Stimulated activated CD4-positive, alpha-beta T cell treated with anti-CD3 and anti-CD28 coated beads, Interleukin-1b, Interleukin-23, amount 100 ng/mL, for 1 hour (primary cell): ENCODE results near the gene ERP29.
A peak's percentile ranks its signal among the peaks of the same experiment; 100 is the strongest.
"Not testable (repeated sequence)": the region's sequence is repeated elsewhere in the genome, so short reads cannot be mapped to it uniquely, and the experiment has no call there.

Source experiments
- DNase-seq, 2 donors: peaks; one replicate each; pipeline ENCODE4 v3.0.0-alpha.2; 2020; ENCODE audit warnings: low read depth in 2 of 2

The ERP29 gene

DNA sequence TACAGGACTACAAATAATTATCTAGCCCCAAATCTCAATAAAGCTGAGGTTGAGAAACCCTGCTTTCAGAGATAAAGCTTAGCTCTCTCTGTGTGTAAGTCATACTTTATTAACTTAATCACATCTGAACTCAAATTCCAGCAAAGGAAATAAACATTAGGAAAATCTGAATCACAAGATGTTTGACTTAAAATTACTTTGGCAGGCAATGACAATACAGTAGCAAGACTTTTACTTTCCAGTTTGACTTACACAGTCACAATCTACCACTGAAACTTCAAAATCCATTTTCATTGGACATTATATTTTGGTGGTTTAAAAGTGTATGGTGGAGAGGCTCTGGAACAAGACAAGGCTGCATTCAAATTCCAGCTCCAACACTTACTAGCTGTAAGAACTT is 11.7 kb upstream of the ERP29 start:
- no peak for DNase-seq

DNA sequence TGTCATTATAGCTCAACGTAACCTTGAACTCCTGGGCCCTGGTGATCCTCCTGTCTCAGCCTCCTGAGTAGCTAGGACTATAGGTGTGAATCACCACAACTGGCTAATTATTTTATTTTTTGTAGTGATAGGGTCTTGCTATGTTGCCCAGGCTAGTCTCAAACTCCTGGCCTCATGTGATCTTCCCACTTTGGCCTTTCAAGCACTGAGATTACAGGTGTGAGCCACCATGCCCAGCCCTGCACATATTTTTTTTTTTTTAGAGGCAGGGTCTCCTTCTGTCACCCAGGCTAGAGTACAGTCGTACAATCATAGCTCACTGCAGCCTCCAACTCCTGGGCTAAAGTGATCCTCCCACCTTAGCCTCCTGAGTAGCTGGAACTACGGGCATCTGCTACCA is 9.2 kb upstream of the ERP29 start:
- DNase-seq: no peak

DNA sequence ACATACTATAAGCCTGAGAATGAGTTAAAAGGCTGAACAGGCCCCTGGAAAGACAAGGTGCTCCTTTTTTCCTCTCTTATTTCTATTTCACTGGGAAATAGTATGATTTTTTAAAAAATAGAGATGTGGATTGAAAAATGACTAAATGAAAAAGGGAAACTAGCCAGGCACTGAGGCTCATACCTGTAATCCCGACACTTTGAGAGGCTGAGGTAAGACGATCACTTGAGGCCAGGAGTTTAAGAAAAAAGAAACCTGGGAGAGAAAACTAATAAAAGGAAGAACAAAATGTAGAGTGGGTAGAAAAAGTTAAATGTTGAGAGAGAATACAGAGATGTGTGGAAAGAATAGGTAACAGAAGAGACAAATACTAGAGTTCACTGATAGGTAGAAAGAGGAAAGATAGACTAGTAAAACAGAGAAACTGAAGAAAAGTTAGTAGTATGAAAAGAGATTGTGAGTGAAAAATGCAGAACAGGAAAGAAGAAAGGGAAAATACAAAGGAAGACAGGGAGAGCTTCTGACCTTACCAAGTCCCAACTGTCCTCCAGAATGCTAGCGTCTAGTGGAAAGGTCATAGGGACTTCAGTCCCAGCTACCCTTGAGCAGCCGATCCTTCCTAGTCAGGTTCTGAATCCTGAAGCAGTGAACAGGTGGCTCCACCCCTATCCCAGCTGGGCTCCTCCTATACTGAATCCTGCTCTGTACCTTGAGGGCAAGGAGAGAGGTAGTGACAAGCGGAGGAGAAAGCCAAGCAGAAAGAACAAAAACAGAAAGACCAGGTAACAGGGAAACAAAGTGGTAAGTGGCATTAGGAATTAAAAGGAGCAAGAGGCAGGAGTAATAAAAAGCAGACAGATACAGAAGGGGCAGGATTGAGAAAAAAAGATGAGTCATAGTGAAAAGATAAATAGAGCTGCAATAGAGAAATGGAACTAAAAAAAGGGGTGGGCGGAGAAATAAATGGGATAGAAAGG is 7.5 kb upstream of the ERP29 start:
- no peak for DNase-seq

DNA sequence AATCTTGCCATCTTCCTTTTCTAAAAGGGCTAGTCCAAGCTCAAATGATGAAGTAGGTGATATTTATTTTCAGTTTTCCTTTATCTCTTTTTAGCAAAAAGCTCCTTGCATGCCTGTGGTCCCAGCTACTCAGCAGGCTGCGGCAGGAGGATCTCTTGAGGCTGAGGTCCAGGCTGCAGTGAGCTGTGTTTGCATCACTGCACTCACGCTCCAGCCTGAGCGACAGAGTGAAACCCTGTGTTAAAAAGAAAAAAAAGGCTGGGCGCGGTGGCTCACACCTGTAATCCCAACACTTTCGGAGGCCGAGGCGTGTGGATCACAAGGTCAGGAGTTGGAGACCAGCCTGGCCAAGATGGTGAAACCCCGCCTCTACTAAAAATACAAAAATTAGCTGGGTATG is 5.3 kb upstream of the ERP29 start:
- no peak for DNase-seq

DNA sequence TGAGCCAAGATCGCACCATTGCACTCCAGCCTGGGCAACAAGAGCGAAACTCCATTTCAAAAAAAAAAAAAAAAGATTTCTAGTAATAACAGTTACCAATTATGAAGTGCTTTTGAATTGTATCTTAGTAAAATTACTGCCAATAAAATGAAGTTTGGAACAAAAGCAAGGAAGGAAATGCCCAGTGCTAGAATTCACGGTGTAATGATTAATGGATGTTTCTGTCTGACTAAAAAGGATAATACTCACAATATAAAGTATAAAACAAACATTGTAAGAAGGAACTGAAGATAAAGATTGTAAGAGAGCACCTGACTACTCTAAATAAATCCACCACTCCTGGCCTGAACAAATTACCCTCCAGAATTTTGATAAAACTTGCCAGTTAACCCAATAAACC is 4.3 kb upstream of the ERP29 start:
- DNase-seq: no peak

DNA sequence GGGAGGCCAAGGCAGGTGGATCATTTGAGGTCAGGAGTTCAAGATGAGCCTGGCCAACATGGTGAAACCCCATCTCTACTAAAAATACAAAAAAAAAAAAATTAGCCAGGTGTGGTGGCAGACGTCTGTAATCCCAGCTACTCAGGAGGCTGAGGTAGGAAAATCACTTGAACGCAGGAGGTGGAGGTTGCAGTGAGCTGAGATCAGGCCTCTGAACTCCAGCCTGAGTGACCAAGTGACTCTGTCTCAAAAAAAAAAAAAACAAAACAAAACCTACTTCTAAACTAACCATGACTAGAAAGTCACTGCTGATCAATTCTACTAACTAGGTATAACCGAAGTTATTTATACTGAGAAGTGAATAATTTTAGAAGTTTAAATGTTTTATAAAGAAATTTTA is 3.6 kb upstream of the ERP29 start:
- DNase-seq: not testable (repeated sequence)

DNA sequence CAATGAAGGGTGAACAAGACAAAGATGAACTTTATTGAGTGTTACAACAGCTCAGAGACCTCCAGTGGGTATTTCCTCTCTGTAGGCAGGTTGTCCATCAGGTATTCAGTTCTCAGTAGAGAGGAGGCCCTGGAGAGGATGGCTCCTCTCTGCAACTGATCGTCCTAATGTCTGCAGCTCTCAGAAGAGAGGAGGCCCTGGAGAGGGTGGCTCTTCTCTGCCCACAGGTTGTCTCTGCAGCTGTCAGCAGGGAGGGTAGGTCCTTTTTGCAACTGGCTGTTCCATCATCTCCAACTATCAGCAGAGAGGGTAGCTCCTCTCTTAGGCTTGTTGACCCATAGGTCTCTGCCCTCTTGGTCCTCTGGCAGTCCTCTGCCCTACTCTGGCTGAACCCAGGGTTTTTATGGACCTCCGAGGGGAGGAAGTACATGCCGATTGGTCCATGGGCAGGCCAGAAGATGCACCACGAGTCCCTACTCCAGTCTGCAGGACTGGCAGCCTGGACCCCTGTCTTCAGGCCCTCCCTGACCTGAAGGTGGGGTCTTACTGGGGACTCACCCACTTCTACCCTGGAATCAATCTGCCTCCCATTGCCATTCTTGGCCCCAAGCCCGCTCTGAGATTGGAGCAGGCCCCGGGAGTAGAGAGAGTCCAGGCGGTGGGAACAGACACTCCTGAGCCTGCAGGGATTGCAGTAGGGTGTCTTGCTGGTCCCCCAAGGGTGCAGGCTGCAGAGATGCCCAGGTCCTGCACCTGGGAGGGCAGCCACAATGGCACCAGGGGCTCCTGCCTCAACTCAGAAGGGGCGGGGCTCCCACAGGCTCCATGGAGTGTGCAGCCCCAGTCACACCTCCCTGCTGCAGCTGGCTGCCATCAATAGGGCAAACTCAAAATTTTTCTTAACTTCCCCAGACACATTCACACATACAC is 2.5 kb upstream of the ERP29 start:
- no peak for DNase-seq

DNA sequence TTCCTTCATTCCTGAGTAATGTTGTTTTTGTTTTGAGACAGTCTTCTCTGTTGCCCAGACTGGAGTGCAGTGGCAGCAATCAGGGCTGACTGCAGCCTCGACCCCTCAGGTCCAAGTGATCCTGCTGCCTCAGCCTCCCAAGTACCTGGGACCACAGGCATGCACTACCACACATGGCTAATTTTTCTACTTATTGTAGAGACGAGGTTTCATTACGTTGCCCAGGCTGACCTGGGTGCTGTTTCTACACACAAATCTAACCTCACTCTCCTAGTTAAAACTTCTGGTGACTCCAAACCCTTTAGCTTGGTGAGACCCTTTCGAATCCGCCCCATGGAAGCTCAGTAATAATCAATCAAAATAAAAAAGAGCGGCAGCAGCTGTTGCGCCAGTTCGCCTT is 1.5 kb upstream of the ERP29 start:
- no peak for DNase-seq

DNA sequence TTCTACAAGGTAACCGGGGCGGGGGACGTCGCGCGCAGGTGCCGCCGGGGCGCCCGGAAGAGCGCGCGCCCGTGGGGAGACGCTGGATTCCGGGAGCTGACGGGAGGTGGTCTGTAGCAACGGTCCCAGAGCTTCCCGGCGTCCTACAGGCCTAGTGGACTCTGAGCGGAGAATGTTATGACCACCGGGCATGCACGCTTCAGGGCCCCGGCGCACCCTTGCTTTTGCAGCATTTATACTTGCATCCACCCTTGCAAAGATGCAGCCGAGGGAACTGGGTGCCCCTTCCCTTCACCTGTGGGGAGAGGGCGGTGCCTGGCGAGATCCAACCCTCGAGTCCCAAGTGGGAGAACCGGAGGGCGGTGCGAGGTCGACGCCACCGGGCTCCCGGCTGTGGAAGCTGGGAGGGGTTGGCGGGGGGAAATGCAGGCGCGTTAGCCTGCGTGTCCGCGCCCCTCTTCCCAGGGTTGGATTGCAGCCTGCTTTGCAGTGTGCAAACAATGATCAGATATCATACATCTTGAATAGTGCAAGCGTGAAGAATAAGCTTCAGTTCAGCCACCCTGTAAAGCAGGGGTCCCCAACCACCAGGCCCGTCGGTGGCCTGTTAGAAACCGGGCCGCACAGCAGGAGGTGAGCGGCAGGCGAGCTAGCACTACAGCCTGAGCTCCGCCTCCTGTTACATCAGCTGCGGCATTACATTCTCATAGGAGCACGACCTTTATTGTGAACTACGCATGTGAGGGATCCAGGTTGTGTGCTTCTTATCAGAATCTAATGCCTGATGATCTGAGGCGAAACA is 576 bp downstream of the ERP29 start:
- peak; percentile 25 to 27 for DNase-seq

DNA sequence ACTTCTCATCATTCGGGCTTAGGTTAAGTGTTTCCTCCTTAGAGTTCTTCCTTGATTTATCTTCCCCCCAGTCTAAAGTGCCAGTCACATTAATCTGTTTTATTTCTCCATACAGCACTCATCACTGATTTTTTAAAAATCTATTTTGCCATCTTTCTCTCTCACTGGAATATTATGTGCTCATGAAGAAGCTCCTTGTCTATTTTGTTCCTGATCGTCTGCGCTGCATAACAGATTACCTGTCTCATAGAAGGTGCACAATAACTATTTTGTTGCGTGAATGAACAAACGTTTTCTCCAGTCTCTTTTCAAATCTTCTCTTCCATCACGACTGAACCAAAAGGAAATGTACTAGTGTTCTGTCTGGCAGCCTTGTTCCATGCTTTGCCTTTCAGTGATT is 2.7 kb downstream of the ERP29 start:
- DNase-seq: no peak

DNA sequence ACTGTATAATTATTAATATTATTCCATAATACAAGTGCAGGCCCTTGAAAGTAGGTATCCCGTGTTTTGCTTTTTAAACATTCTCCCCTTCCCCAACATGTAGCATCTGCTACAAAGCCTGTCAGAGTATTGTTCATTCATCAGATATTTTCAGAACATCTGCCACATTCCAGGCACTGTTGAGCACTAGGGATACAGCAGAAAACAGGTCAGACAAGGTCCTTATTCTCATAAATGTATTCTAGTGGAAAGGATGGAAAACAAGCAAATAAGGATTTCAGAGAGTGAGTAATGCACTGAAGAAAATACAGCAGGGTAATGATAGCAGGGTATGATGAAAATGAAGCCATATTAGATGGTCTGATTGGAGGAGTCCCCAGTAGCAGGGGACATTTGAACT is 3.8 kb downstream of the ERP29 start:
- DNase-seq: no peak

DNA sequence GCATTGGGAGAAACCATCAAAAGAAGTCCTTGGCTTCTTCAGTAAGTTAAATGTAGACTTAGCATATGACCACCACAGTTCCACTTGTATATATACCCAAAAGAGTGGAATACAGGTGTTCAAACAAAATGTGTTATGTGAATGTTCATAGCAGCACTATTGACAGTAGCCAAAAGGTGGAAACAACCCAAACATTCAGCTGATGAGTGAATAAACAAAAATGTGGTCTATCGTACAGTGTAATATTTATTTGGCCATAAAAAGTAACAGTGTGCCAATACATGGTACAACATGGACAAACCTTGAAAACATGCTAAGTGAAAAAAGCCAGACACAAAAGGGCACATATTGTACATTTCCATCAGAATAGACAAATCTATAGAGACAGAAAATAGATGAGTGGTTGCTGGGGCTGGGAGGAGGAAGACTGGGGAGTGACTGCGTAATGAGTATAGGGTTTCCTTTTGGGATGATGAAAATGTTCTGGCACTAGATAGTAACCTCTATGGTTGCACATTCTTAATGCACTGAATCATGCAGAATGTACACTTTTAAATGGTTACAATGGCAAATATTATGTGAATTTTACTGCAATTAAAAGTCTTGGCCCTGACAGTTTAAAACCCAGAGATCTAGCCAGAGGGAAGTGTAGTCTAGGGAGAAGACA is 5.5 kb downstream of the ERP29 start:
- no peak for DNase-seq

DNA sequence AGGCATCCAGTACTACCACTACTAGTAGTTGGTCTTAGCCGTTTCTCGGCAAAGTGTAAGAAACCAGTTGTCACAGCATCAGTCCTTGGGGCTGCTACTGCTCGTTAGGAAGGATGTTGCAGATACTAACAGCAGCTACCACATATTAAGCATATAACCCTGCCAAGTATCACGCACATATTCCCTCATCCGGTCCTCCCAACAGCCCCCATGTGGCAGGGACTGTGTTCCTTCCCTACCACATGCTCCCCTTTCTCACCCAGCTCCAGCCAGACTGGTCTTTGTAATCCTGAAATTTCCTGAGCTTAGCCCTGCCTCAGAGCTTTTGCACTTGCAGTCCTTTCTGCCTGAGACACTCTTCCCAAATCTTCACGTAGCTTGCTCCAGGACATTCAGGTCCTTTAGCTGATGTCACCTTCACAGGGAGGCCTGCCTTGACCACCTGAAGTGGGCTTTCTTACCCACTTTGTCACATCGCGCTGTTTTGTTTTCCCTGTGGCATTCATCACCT is 7.8 kb downstream of the ERP29 start:
- no peak for DNase-seq

DNA sequence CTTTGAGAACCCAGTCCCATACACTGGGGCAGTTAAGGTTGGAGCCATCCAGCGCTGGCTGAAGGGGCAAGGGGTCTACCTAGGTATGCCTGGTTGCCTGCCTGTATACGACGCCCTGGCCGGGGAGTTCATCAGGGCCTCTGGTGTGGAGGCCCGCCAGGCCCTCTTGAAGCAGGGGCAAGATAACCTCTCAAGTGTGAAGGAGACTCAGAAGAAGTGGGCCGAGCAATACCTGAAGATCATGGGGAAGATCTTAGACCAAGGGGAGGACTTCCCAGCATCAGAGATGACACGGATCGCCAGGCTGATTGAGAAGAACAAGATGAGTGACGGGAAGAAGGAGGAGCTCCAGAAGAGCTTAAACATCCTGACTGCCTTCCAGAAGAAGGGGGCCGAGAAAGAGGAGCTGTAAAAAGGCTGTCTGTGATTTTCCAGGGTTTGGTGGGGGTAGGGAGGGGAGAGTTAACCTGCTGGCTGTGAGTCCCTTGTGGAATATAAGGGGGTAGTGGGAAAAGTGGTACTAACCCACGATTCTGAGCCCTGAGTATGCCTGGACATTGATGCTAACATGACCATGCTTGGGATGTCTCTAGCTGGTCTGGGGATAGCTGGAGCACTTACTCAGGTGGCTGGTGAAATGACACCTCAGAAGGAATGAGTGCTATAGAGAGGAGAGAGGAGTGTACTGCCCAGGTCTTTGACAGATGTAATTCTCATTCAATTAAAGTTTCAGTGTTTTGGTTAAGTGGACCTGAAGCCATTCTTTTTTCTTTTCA is 9.2 kb downstream of the ERP29 start:
- no peak for DNase-seq

DNA sequence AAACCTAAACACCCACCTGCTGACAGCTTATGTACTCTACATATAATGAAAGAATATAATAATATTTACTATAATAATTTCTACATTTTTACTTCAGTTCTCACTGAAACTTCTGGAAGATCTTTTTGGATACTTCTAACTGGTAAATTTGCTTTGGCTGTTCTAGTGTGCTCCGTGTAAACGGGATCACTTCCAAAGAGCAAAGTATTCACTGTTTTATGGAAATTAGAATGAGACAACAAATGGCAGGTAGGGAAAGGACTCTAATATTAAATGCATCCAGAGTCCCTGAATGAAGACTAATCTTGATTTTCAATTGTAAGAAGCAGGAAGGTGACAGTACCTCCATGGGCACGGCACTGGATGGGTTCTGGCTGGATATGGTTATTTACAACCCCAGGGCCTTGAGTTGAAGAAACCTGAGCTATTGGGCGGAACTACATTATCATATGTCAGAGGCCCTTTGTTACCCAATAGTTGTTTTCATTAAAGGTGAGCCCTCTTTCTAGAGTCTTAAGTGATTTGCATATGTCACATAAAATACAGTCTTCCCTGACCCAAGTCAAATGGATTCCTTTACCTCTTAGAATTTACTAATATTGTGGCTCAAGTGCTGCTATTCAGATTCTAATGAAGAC is 10.7 kb downstream of the ERP29 start:
- no peak for DNase-seq

DNA sequence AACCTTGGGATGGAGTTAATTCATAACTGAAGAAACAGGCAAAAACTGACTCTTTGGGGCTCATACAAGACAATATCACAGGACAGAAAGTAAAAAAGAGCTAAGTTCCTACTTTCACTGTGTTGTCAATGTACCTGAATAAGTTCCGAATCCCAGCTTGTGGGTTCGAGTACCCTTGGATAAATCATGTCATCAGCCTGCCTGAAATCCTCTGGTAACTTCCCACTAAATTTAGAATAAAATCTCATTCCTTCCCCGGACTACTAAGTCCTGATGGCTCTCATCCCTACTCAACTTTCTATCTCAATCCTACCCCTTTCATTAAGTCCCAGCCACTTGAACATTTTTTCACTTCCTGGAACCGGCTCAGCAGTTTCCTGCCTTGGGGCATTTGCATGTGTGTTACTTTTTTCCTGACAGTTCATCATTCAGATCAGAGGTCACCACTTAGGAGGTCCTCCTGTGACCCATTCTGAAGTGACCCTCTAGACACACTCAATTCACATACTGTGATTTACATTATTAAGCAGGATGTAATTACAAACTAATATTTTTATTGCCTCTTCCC is 12.7 kb downstream of the ERP29 start:
- DNase-seq: no peak

DNA sequence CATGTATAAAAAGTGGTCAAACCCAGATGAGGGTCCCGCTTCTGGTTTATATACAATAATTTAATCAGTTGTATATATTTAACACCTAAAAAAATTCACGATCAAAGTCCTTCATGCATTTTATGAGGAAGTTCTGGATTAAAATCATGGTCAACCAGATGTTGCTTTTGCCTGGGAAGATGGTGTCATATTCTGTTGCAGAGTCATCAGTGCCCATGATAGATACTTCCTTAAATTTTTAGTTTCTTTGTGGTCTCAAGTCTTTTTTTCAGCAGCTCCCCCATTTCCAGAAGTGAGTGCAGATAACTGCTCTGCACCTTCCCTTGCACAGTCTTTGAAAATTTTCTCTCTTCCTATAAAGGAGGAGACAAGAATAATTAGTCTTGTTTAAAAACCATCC is 16.1 kb downstream of the ERP29 start:
- no peak for DNase-seq

DNA sequence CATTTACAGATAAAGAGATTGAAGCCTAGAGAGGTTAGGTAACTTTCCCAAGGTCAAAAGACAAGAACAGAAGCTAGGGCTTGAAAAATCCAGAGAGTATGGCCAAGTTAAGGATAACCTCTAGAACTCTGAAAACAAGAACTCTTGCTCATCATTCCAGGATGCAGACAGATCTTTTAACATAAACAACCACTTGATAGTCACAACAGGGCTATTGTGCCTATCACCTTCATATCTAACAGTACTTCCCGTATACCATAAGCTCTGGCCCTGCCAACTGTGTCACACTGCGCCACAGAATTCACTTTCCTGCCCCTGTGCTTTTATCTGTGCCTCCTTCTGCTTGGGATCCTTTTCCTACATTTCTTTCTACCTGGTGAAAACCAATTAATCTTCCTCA is 18.2 kb downstream of the ERP29 start:
- DNase-seq: no peak

DNA sequence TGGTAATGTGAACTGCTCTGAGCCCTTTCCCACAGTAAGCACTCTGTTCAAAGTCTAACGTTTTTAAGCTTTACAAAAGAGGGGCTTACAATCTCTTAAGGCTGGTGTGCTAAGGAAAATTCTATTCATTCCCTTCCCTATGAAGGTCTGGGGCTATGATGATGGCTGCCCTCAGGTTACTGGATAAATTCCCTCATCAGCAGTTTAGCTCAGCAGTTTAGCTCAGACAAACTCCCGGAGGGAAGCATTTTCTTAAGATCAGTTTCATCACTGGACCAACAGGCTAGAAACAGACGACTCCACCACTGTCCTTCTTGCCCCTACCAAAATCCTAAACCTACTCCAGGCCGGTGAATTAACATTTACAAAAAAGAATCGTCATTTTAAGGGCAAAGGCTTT is 19.1 kb downstream of the ERP29 start:
- no peak for DNase-seq
